ENCODE results near the gene TOB1.

GRCh38 chr17:50908860-50909764 lies 43.0 kb upstream of the TOB1 start:
- no peak for TF ChIP-seq EZH2 (IDR thresholded peaks at IDR 0.05)
- TF ChIP-seq POLR2AphosphoS5 (IDR thresholded peaks at IDR 0.05; ENCODE audit: borderline replicate concordance, low read depth, low read length) = no peak
- TF ChIP-seq FOXP2 (optimal IDR thresholded peaks at IDR 0.05; ENCODE audit: control extremely low read depth, extremely low read length, insufficient read depth) = no peak

Measured in SK-N-MC (cell line).